CD4-positive, alpha-beta T cell (primary cell): ENCODE measurements around the gene ATG7. TPM values are rescaled to one million over a fixed set of nuclear protein-coding genes. Genes with fewer than 3 reads are reported as not detected.

Experiments used
- ATAC-seq: fragments of 200-7000 bp; cut with Tn5 transposase; one replicate; pipeline ENCODE4 v1.10.0; 2022; ENCODE audit warnings: mild to moderate bottlenecking; ENCODE audit not compliant: poor library complexity
- CTCF ChIA-PET: fragments of 350-600 bp; sonication (Branson Sonifier 250); formaldehyde crosslinking; loops from one replicate; lab custom pipeline; 2021; ENCODE audit warnings: antibody characterized with exemption, inconsistent platforms; lab: Charles Lee
- POLR2A ChIA-PET: fragments of 350-600 bp; sonication (Branson Sonifier 250); formaldehyde crosslinking; loops from one replicate; lab custom pipeline; 2021; ENCODE audit warnings: antibody characterized with exemption, inconsistent platforms; lab: Charles Lee
- DNase-seq, 14 experiments: peaks; one replicate each; pipeline ENCODE4 v3.0.0-alpha.2; 2013 to 2020; ENCODE audit warnings: mixed read lengths in 2 of 14
- H3K27ac ChIP-seq, 2 donors: one replicate each; pipeline versions ENCODE4 v1.5.1 to v1.7.0; 2013; ENCODE audit warnings: low read length in 2 of 2, low read depth in 1 of 2, mild to moderate bottlenecking in 1 of 2
- H3K27me3 ChIP-seq, 2 experiments: 1 replicate in 1 of 2; 2 replicates in 1 of 2; pipeline versions ENCODE4 v1.6.1 to v1.7.0; 2013; ENCODE audit warnings: low read length in 2 of 2, control low read depth in 1 of 2, mild to moderate bottlenecking in 1 of 2, moderate library complexity in 1 of 2; ENCODE audit not compliant: insufficient read depth in 2 of 2, control insufficient read depth in 1 of 2
- H3K36me3 ChIP-seq: one replicate; pipeline ENCODE4 v1.6.1; 2013; ENCODE audit warnings: low read length, control low read depth; ENCODE audit not compliant: insufficient read depth
- H3K4me1 ChIP-seq: one replicate; pipeline ENCODE4 v1.6.1; 2013; ENCODE audit warnings: low read length, control low read depth; ENCODE audit not compliant: insufficient read depth
- H3K4me3 ChIP-seq: one replicate; pipeline ENCODE4 v1.5.1; 2013; ENCODE audit warnings: mild to moderate bottlenecking, low read length, moderate library complexity
- H3K9me3 ChIP-seq, 2 experiments: 1 replicate in 1 of 2; 2 replicates in 1 of 2; pipeline versions ENCODE4 v1.6.1 to v1.7.0; 2013; ENCODE audit warnings: low read length in 2 of 2, mild to moderate bottlenecking in 2 of 2, control low read depth in 1 of 2, moderate library complexity in 1 of 2; ENCODE audit not compliant: control insufficient read depth in 1 of 2, insufficient read depth in 1 of 2
- H3K27ac Mint-ChIP-seq: one replicate; pipeline ENCODE4 v1.8.0; 2020; ENCODE audit warnings: mixed read lengths
- H3K27me3 Mint-ChIP-seq: one replicate; pipeline ENCODE4 v1.8.0; 2021; ENCODE audit warnings: mixed read lengths
- H3K36me3 Mint-ChIP-seq: one replicate; pipeline ENCODE4 v1.8.0; 2021; ENCODE audit warnings: low read depth, mixed read lengths
- H3K4me1 Mint-ChIP-seq: one replicate; pipeline ENCODE4 v1.8.0; 2021; ENCODE audit warnings: low read depth, mixed read lengths
- H3K4me3 Mint-ChIP-seq: one replicate; pipeline ENCODE4 v1.8.0; 2020; ENCODE audit warnings: mild to moderate bottlenecking, mixed read lengths
- H3K9me3 Mint-ChIP-seq: one replicate; pipeline ENCODE4 v1.8.0; 2020; ENCODE audit warnings: mixed read lengths
- intact Hi-C, 2 experiments: fragments of 100-400 bp; cut with DNase I in 1 of 2; cut with micrococcal nuclease in 1 of 2; formaldehyde crosslinking; loops; one replicate each; pipeline versions ENCODE4 v1.15.1 to v1.9.0; 2023 to 2025; cut with DNase I, micrococcal nuclease
- total RNA-seq, 174 experiments: library from RNA in 2 of 174; stranded (reverse) in 2 of 174; gene quantifications; one replicate each; pipeline ENCODE4 v1.2.3 and lab custom pipeline; 2021 to 2026
- TF ChIP-seq, protein P1 (sequence below): fragments of 200-600 bp; IDR thresholded peaks from one replicate; pipeline ENCODE4 v1.8.0; 2022; ENCODE audit warnings: antibody characterized with exemption, mild to moderate bottlenecking

Gene ATG7
- total RNA-seq, 2 experiments from 2014 or later = 21.4 to 25.7 TPM

DNA sequence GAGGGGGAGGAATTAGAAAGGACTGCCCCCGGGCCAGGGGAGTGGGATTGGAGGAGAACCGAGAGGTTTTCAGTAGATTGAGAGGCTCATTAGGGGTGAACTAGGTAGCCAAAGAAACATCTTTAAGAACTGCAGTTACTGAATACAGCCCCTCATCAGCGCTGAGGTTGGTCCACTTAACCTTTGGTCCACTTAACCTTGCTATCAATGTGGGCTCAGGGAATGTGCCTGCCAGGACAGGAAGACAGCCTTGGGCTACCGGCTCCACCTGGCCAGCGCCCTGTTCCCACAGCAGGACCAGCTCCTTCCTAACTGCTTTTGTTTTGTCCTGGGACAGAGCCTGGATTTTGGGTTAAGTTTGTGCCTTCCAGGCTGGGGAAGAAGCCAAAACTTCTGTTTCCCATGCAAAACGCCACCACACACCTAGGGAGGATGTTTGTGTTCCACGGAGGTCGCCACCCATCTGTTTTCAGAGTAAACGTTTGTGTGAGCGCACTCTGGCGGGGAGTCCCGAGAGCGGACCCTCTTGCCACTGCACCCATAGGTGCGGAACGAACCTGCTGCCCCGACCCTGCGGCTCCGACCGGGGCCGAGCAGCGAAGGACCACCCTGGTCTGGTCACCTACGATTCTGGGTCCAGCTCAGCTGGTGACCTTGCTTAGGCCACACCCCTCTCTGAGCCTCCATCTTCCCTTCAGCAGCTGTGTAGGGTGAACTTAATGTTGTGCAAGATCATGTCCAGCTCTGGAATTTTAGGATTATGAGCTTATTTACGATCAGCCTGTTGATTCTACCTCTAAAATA lies 264.1 kb downstream of the ATG7 start:
- ATAC-seq (no peak), DNase-seq (no peak)
- Mint-ChIP-seq H3K27ac (no peak overlapping the region), H3K36me3 (no peaks in the 10 kb centered on the region), H3K4me3 (no peak overlapping the region), H3K4me1 (no peaks in the 10 kb centered on the region), H3K27me3 (no peaks in the 10 kb centered on the region), H3K9me3 (no peaks in the 10 kb centered on the region)
- CTCF ChIA-PET = no interaction called here
- POLR2A ChIA-PET = no interaction called here
- no peak overlapping the region for H3K27ac ChIP-seq
- H3K4me1 ChIP-seq = no peaks in the 10 kb centered on the region
- H3K27me3 ChIP-seq = no peaks in the 10 kb centered on the region
- H3K4me3 ChIP-seq = no peak overlapping the region
- TF ChIP-seq, protein P1, sequence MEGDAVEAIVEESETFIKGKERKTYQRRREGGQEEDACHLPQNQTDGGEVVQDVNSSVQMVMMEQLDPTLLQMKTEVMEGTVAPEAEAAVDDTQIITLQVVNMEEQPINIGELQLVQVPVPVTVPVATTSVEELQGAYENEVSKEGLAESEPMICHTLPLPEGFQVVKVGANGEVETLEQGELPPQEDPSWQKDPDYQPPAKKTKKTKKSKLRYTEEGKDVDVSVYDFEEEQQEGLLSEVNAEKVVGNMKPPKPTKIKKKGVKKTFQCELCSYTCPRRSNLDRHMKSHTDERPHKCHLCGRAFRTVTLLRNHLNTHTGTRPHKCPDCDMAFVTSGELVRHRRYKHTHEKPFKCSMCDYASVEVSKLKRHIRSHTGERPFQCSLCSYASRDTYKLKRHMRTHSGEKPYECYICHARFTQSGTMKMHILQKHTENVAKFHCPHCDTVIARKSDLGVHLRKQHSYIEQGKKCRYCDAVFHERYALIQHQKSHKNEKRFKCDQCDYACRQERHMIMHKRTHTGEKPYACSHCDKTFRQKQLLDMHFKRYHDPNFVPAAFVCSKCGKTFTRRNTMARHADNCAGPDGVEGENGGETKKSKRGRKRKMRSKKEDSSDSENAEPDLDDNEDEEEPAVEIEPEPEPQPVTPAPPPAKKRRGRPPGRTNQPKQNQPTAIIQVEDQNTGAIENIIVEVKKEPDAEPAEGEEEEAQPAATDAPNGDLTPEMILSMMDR = no peak
- intact Hi-C loops = no loop called here
- no peaks in the 10 kb centered on the region for H3K9me3 ChIP-seq
- H3K36me3 ChIP-seq = no peaks in the 10 kb centered on the region

DNA sequence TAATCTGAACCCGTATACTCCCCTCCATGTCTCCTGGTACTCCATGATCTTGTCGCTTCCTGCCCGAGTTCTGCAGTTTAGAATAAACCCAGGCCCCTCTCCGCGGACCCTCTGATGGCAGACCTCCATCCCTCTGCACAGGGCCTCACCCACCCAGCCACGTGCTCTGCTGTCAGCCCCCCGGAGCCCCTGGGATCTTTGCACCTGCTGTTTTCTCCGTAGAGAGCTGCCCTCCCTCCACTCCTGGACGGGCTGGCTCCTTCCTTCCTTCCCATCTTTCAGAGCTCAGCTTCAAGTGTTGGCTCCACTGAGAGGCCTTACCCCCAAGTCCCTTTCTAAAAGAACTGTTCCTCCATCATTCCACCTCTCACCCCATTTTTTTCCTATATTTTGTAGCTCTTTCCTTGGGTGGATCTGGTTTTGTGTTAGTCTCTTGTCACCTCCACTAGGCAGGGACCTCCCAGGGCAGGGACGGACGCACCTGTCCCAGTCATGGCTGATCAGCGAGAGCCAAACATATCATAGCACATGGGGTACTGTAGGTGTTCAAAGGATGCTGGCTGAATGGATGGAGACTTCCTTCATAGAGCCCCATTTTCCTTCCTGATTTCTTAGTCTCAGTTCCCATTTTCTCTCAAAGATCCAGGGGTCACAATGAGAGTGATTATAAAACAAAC lies 264.9 kb downstream of the ATG7 start:
- ChIA-PET CTCF (no interaction called here), POLR2A (no interaction called here)
- Mint-ChIP-seq H3K9me3 (no peaks in the 10 kb centered on the region), H3K27me3 (no peaks in the 10 kb centered on the region), H3K27ac (no peak overlapping the region), H3K4me3 (no peak overlapping the region), H3K36me3 (no peaks in the 10 kb centered on the region), H3K4me1 (no peaks in the 10 kb centered on the region)
- ATAC-seq (no peak), DNase-seq (no peak)
- TF ChIP-seq, protein P1 = no peak
- intact Hi-C loops = no loop called here
- H3K4me1 ChIP-seq = no peaks in the 10 kb centered on the region
- no peaks in the 10 kb centered on the region for H3K27me3 ChIP-seq
- H3K9me3 ChIP-seq = no peaks in the 10 kb centered on the region
- H3K36me3 ChIP-seq = no peaks in the 10 kb centered on the region
- H3K27ac ChIP-seq = no peak overlapping the region
- H3K4me3 ChIP-seq = no peak overlapping the region

DNA sequence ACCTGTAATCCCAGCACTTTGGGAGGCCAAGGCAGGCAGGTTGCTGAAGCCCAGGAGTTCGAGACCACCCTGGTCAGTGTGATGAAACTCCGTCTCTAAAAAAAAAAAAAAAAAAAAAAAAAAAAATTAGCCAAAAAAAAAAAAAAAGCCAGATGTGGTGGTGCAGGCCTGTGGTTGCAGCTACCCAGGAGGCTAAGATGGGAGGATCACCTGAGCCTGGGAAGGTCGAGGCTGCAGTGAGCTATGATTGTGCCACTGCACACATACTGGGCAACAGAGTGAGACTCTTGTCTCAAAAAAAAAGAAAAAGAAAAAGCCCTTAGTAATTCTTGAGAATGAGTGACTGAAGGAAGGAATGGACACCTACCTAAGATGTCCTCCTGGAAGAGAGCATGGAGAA lies 266.4 kb downstream of the ATG7 start:
- H3K27ac Mint-ChIP-seq = no peak overlapping the region
- ChIA-PET CTCF (interaction anchor here (0.7 kb wide), 1 partner anchor 161 kb away, joined by 3 read pairs; no protein-coding TSS in a partner anchor), POLR2A (interaction anchor here (0.6 kb wide), 1 partner anchor 98 kb away, joined by 4 read pairs; no protein-coding TSS in a partner anchor)
- Histone ChIP-seq H3K27me3 (no peaks in the 10 kb centered on the region), H3K9me3 (no peaks in the 10 kb centered on the region), H3K4me1 (no peaks in the 10 kb centered on the region), H3K36me3 (no peaks in the 10 kb centered on the region), H3K4me3 (no peak overlapping the region), H3K27ac (no peak overlapping the region)
- DNase-seq (no peak), ATAC-seq (no peak)
- no peak overlapping the region for H3K4me3 Mint-ChIP-seq
- H3K9me3 Mint-ChIP-seq = no peaks in the 10 kb centered on the region
- H3K4me1 Mint-ChIP-seq = no peaks in the 10 kb centered on the region
- intact Hi-C loops = no loop called here
- H3K27me3 Mint-ChIP-seq = no peaks in the 10 kb centered on the region
- TF ChIP-seq, protein P1 = no peak
- H3K36me3 Mint-ChIP-seq = no peaks in the 10 kb centered on the region
